HL-60 (cell line): ENCODE measurements around the gene WWOX.

Experiments used
- DNase-seq, 2 experiments: peaks; one replicate each; pipeline ENCODE4 v3.0.0-alpha.2; 2010 to 2020; ENCODE audit warnings: low read depth in 1 of 2, low spot score in 1 of 2
- H3K27ac ChIP-seq: fragments of 250-450 bp; sonication (Bioruptor Pico); replicated peaks from 2 replicates; pipeline ENCODE4 v1.5.1; 2020; ENCODE audit warnings: mild to moderate bottlenecking, moderate library complexity
- H3K27me3 ChIP-seq: fragments of 250-450 bp; sonication (Bioruptor Pico); 2 replicates; pipeline ENCODE4 v1.5.1; 2021; ENCODE audit warnings: mild to moderate bottlenecking, moderate library complexity; ENCODE audit not compliant: insufficient read depth, poor library complexity, severe bottlenecking
- H3K4me3 ChIP-seq: replicated peaks from 2 replicates; pipeline ENCODE4 v1.5.1; 2011; ENCODE audit warnings: mild to moderate bottlenecking, control low read depth, low read length; ENCODE audit not compliant: insufficient read depth
- GABPA ChIP-seq: IDR thresholded peaks from 2 replicates; pipeline ENCODE4 v1.6.1; 2012; ENCODE audit warnings: low read depth
- POLR2AphosphoS5 ChIP-seq: IDR thresholded peaks from 2 replicates; pipeline ENCODE4 v1.6.1; 2012; ENCODE audit warnings: low read depth
- SPI1 ChIP-seq: IDR thresholded peaks from 2 replicates; pipeline ENCODE4 v1.6.1; 2012; ENCODE audit warnings: low read depth, mild to moderate bottlenecking, borderline replicate concordance
- TF ChIP-seq, protein P1 (sequence below): IDR thresholded peaks from one replicate; pipeline ENCODE4 v1.5.1; 2011; ENCODE audit warnings: low read length, control low read depth, inconsistent platforms; ENCODE audit not compliant: insufficient read depth
- TF ChIP-seq, protein P2 (sequence below): IDR thresholded peaks from 2 replicates; pipeline ENCODE4 v1.6.1; 2012; ENCODE audit warnings: low read depth; ENCODE audit not compliant: insufficient replicate concordance

The WWOX gene

DNA sequence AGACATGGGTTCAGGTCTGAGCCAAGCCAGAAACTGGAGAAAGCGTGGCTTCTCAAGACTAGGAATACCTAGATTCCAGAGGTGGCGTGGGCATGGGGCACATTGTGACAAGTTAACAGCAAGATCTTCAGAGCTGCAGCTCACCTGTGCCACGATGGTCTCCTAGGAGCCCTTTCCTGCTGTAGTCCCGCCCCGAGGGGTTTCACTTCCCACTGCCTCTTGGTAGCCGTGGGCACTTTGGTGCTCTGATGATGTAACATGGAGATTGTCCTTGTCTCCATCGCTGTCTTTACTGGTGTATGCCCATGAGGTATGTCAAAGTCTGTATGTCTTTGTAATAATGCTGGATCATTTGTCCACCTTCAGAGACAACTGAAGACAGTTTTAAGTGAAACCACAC, 89.7 kb downstream of the WWOX start:
- no peak for DNase-seq
- TF ChIP-seq SPI1 (no peak), GABPA (no peak), POLR2AphosphoS5 (no peak)
- TF ChIP-seq, protein P1, sequence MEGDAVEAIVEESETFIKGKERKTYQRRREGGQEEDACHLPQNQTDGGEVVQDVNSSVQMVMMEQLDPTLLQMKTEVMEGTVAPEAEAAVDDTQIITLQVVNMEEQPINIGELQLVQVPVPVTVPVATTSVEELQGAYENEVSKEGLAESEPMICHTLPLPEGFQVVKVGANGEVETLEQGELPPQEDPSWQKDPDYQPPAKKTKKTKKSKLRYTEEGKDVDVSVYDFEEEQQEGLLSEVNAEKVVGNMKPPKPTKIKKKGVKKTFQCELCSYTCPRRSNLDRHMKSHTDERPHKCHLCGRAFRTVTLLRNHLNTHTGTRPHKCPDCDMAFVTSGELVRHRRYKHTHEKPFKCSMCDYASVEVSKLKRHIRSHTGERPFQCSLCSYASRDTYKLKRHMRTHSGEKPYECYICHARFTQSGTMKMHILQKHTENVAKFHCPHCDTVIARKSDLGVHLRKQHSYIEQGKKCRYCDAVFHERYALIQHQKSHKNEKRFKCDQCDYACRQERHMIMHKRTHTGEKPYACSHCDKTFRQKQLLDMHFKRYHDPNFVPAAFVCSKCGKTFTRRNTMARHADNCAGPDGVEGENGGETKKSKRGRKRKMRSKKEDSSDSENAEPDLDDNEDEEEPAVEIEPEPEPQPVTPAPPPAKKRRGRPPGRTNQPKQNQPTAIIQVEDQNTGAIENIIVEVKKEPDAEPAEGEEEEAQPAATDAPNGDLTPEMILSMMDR = no peak
- TF ChIP-seq, protein P2, sequence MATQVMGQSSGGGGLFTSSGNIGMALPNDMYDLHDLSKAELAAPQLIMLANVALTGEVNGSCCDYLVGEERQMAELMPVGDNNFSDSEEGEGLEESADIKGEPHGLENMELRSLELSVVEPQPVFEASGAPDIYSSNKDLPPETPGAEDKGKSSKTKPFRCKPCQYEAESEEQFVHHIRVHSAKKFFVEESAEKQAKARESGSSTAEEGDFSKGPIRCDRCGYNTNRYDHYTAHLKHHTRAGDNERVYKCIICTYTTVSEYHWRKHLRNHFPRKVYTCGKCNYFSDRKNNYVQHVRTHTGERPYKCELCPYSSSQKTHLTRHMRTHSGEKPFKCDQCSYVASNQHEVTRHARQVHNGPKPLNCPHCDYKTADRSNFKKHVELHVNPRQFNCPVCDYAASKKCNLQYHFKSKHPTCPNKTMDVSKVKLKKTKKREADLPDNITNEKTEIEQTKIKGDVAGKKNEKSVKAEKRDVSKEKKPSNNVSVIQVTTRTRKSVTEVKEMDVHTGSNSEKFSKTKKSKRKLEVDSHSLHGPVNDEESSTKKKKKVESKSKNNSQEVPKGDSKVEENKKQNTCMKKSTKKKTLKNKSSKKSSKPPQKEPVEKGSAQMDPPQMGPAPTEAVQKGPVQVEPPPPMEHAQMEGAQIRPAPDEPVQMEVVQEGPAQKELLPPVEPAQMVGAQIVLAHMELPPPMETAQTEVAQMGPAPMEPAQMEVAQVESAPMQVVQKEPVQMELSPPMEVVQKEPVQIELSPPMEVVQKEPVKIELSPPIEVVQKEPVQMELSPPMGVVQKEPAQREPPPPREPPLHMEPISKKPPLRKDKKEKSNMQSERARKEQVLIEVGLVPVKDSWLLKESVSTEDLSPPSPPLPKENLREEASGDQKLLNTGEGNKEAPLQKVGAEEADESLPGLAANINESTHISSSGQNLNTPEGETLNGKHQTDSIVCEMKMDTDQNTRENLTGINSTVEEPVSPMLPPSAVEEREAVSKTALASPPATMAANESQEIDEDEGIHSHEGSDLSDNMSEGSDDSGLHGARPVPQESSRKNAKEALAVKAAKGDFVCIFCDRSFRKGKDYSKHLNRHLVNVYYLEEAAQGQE = no peak
- H3K27ac ChIP-seq = no peak overlapping the region

DNA sequence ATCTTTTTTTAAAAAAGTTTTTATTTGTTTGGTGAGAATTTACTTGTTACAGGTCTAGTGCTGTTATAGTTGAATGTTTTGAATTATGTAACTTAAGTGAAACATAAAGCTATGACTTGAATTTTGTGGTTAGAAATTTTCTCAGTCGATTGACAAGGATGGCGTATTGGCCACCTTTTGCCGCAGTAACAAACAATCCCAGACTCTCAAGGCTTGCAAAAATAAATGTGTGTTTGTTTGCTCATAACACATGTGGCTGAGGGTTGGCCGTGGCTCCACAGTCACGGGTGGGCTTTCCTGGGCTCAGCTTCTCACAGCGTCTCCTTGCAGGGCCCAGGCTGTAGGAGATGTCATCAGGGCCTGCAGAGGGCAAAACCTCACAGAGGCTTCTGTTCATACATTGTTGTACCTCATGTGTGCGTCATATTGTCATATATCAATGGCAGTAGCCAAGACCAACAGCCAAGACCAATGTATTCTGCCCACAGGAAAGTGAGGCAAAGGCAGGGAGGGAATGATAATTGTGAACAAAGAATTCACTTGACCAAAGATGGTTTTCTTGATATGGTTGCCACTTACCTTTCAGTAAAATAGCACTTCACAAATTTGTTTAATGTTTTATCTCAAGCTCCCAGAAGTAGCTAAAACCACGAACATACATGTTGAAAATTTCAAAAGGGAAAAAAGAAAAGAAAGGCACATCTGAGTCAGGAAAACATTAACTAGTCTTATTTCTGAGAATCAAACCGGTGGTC, 93.5 kb downstream of the WWOX start:
- TF ChIP-seq GABPA (no peak), SPI1 (no peak), POLR2AphosphoS5 (no peak)
- TF ChIP-seq, protein P1 = no peak
- TF ChIP-seq, protein P2 = no peak
- H3K4me3 ChIP-seq = no peak overlapping the region
- DNase-seq = no peak
- H3K27me3 ChIP-seq = no peaks in the 10 kb centered on the region
- no peak overlapping the region for H3K27ac ChIP-seq

More for the DNA sequence above, 89.7 kb downstream of the WWOX start:
- Histone ChIP-seq H3K4me3 (no peak overlapping the region), H3K27me3 (no peaks in the 10 kb centered on the region)

DNA sequence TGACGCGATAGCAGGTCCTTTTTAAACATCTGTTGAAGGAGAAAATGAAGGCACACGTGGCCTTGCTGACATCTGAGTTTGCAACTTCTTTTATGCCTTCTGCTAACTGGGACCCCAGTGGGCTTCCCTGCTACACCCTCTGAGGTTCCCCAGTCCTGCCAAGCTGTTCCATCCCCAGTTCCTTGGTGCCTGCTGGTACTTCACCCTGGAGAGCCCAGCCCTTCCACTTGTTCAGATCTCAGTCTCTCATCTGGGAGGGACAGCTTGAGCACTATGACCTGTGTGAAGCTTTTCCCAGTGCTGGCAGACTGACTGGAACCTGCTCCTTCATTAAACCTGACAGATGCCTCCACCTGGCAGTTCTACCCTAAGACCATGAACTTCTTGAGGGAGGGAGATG, 95.5 kb downstream of the WWOX start:
- TF ChIP-seq, protein P1 = no peak
- TF ChIP-seq GABPA = no peak
- TF ChIP-seq, protein P2 = no peak
- no peak for TF ChIP-seq SPI1
- no peak for TF ChIP-seq POLR2AphosphoS5
- Histone ChIP-seq H3K27ac (no peak overlapping the region), H3K27me3 (no peaks in the 10 kb centered on the region), H3K4me3 (no peak overlapping the region)
- DNase-seq = no peak
